HG02763 (cell line): ENCODE results near the gene CCDC85B.
A peak's percentile ranks its signal among the peaks of the same experiment; 100 is the strongest.

Source experiments
- ATAC-seq: cut with Tn5 transposase; IDR thresholded peaks from one replicate; pipeline ENCODE4 v1.9.1; 2021; ENCODE audit warnings: mild to moderate bottlenecking, moderate library complexity; ENCODE audit not compliant: unreplicated experiment

The CCDC85B gene

DNA sequence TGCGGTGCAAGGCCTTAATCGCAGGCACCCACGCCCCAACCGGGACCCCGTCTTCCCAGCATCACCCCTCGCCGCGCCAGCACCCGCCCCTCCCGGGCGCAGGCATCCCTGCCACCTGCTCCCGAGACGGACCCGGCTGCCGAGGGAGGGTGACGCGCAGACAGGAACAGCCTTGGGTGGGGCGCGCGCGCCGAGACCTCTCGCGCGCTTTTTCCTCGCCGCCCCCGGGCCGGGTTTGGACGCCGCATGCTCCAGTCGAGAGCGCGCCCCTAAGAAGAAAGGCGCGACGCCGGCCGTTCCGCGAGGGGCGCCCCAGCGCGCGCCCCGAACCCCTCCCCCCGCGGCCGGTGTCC is 33.0 kb upstream of the CCDC85B start:
- peak; percentile 3 for ATAC-seq

DNA sequence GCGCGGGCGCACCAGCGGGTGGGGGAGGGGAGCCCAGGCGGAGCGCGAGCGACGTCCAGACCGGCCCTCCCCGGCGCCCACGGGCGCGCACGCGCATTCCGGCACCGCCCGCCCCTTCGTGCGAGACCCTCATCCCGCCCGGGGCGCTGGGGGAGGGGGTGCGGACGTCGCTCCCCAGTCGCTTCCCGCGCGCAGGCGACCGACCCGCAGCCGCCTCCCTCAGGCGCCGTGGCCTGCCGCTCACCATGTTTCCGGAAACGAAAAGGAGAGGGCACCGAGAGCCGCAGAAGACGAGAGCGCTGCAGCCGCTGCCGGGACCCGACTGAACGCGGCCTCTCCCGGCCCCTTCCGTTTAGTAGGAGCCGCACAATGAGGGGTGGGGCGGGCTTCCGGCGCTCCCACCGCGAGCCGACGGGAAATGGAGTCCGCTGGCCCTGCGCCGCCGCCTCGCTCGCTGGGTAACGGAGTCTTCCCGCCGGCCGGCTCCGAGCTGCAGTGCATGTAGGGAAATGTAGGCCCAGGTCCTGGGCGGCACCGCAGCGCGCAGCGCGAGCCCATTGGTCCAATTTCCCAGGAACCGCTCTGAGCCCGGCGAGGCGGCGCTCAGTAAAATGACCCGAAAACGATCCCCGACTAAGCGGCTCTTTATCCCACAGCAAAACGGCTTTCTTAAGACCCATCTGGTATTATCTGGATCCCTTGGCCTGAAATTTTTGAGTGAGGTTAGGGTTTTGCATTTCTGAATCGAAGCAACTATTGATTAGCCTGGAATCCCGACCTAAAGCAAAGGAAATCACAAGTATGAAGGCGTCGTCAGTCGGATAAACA is 32.4 kb upstream of the CCDC85B start, which contains the start of gene CFL1:
TSS of gene CFL1 (minus strand) at position 328 of the 828 bp plus-strand sequence. CDS start at position 247, 81 bp downstream.
- ATAC-seq, result peak; percentile 44

DNA sequence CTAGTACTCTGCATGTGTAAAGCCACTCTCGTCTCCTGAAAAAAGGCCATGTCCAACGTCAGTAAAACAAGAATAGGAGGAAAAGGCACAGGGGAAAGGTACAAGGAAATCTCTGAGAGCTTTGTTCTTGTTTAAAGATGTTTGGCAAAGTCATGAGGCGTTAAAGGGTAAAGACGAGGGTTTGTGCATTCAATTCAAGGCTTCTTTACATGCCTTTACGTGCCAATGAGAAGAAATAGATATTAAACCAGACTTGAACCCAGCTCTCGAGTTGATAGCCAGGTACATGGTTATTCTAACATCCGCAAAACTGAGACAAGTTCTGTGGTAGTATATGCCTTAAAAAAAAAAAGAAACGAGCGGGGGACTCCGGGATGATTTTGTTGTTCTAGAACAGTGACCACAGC is 31.8 kb upstream of the CCDC85B start:
- ATAC-seq, result no peak

- peak; percentile 49 for ATAC-seq
Observed at GRCh38 chr11:65859095-65859811, 31.2 kb upstream of the CCDC85B start.

DNA sequence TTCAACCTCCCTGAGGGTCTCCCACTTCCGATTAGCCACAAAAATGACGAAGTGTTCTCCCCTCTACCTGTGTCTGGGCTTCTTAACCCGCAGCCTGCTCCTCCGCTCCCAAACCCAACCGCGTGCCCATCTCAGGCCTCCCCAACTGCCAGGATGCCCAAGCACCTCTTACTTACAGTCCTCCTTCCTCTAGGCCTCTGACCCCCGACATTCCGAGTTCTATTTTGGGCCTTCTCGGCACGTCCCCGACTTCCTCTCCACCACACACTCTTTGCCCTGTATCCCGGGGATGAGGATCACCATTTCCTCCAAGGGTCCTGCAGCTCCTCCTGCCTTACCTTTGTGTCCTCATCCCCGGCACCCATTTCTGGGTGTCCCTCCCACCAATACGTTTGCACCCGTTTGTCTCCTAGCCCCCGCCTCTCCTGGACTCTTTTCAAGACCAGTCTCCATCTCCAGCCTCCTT is 30.6 kb upstream of the CCDC85B start:
- no peak for ATAC-seq

GRCh38 chr11:65860278-65861164 is 30.0 kb upstream of the CCDC85B start, which contains the start of gene MUS81:
TSS of gene MUS81 (plus strand) at chr11:65860433. CDS start at chr11:65860754, 321 bp downstream.
- ATAC-seq, result peak; percentile 24

GRCh38 chr11:65861165-65861505 is 29.3 kb upstream of the CCDC85B start:
- ATAC-seq, result no peak

GRCh38 chr11:65861533-65862183 is 28.8 kb upstream of the CCDC85B start:
- no peak for ATAC-seq

DNA sequence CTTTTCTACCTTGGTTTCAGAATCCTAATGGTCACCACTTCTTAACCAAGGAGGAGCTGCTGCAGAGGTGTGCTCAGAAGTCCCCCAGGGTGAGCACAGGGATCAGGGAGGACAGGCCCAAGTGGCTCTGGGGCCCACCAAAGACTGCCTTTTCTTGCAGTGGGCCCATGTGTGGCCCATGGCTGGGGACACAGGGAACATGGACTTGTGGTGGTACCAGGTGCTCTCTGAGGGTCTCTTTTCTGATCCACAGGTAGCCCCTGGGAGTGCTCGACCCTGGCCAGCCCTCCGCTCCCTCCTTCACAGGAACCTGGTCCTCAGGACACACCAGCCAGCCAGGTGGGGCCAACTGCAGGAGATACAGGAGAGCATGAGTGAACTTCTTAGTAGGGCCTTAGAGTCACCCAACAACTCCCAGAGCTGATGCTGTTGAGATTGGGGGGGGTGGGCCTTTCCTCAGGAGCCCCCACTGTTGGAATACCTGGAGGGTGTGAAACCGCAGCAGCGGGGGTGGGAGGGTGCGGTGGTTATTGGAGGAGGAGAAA is 28.2 kb upstream of the CCDC85B start:
- ATAC-seq, result no peak

DNA sequence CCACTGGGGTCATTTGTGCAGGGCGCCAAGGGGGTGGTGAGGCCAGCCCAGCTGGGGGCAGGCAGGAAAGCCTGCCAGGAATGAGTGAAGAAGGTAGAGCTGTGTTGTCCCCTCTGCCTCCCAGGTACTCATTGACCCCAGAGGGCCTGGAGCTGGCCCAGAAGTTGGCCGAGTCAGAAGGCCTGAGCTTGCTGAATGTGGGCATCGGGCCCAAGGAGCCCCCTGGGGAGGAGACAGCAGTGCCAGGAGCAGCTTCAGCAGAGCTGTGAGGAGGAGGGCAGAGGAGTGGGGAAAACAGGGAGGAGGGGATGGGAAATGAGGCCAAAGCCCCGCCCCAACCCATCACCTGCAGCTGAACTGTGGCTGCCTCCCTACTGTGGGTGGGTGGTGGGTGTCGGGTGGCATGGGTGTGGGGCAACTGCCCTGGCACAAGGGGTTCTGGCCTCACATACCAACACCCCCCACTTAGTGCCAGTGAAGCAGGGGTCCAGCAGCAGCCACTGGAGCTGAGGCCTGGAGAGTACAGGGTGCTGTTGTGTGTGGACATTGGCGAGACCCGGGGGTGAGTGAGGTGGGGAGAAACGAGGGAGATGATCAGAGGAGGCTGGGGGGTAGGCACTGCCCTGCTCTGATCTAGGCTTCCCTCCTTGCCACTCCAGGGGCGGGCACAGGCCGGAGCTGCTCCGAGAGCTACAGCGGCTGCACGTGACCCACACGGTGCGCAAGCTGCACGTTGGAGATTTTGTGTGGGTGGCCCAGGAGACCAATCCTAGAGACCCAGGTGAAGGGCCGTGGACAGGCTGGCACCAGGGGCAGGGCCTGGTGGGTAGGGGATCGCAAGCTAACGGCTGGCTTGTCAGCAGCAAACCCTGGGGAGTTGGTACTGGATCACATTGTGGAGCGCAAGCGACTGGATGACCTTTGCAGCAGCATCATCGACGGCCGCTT is 27.3 kb upstream of the CCDC85B start:
- ATAC-seq, result no peak

DNA sequence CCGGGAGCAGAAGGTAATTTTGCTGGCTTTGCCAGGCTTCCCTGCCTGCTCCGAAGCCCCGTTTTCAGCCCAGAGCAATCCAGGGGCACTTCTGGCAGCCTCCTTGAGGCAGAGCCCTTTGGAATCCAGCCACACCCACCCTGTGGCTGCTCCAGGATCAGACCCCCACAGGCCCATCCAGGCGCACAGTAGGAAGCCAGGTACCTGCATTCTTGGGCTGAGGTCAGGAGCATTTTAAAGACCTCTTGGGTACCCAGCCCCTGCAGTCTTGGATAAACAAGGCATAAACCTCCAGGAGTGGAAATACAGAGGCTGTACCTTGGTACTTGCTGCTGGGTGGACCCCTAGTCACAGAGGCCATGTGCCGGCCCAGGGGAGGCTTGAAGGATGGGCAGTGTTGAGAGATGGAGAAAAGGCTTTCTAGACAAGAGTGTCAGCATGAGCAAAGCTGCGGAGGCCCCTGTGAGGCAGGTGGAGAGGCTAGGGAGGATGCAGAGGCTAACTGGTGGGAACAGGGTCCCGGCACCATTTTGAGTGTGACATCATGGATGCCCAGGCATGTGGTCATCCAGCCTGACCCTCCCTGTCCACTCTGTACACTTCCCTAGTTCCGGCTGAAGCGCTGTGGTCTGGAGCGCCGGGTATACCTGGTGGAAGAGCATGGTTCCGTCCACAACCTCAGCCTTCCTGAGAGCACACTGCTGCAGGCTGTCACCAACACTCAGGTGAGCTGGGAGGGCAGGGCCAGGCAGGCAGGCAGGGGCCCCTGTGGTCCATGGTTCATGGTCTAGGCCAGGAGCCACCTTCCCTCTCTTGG is 26.4 kb upstream of the CCDC85B start:
- ATAC-seq, result no peak

DNA sequence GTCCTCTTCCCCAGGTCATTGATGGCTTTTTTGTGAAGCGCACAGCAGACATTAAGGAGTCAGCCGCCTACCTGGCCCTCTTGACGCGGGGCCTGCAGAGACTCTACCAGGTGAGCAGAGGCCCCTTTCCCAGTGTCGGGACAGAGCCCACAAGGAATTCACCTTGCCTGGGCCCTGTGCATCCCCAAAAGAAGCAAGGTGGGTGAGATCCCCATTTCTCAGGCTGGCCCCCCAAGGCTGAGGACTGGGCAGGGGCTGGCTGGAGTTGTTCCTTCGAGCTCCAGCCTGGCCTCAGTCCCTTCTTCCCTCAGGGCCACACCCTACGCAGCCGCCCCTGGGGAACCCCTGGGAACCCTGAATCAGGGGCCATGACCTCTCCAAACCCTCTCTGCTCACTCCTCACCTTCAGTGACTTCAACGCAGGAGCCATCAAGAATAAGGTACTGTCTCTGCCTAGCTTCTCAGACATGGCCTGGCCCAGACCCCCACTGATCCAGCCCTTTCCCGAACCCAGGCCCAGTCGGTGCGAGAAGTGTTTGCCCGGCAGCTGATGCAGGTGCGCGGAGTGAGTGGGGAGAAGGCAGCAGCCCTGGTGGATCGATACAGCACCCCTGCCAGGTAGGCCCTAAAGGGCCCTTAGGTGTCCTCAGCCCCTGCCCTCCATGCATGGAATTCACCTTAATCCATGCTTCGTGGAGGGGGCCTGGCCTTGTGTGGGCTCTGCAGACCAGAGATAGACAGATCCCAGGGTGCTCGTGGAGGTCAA is 25.6 kb upstream of the CCDC85B start:
- no peak for ATAC-seq

GRCh38 chr11:65865550-65866172 is 24.8 kb upstream of the CCDC85B start:
- ATAC-seq, result no peak

DNA sequence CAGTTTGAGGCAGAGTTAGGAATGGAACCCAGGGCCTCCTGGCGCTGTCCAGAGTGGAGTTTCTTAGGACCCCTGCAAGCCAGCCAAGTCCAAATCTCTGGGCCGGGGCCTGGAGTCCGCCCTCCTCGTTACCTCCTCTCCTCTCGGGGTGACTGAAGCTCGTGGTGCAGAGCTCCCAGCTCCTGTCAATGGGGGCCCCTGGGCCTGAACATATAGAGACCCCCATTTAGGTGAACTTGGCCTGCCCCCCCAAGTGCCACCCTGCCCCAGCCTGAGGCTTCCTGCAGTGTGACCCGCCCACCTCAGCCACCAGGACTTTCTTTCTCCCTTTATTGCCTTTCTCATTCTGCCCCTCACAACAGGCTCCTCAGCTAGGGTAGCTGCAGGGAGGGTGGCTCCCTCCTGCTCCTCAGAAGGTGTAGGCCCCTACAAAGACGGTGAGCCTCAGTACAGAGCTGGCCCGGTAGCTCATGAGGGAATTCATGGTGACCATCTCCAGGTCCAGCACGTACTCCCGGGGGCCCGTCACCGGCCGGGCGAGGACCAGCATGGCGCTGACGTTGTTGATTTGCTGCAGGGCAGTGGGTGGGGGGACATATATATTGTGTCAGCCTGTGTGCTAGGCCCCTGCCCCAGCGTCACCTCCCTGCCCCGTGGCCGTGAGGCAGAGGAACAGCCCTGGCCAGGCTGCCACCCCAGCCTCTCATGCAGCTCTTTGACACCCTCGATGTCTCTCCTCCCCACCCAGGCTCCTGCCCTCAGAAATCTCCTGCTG is 23.8 kb upstream of the CCDC85B start:
- ATAC-seq, result no peak

DNA sequence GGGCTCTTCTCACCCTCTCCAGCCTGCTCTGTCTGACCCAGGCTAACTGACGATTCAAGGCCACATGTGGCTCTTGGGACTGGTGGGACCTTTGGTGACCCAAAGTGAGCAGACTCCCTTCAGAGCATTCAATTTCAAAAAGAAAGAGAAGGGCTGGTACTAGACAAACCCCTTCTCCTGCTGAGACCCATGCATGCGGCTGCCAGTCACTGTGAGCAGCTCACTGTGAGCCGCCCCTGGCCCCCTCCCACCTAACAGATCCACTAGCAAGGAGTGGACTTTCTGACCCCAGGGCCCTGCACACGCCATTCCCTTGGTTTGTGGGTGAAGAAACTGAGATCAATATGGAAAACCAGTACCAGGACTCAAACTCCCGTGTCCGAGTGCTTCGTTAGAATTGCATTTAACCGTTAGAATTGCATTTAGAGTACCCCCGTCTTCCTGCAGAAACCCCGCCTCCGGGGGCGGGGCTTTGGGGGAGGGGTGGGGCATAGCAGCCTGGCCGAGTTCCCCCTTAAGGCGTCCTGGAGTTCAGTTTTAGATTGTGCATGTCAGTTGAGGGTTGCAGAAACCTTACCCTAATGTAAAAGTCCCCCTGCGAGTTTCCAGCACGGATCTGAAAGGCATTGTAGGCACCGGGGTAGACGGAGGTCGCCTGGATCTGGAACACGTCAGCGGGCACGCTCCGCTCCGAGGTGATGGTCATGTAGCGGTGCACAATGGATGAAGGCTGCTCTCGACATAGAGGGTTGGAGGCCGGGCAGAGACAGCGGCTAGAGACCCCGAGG is 23.0 kb upstream of the CCDC85B start:
- no peak for ATAC-seq
